ENCODE data around the gene SALL4.

SALL4 gene

GRCh38 chr20:51801122-51801822 lies 1.0 kb downstream of the SALL4 start:
- TF ChIP-seq POLR2AphosphoS5 (IDR thresholded peaks at IDR 0.05; ENCODE audit: low read depth, low read length), result no peak
- no peak for TF ChIP-seq SIN3A (IDR thresholded peaks at IDR 0.05; ENCODE audit: borderline replicate concordance, insufficient read depth, low read length)
- no peak for TF ChIP-seq TAF1 (IDR thresholded peaks at IDR 0.05; ENCODE audit: borderline replicate concordance, insufficient read depth, low read length)
- no peak for TF ChIP-seq FOXP2 (optimal IDR thresholded peaks at IDR 0.05; ENCODE audit: borderline replicate concordance, extremely low read depth, extremely low read length, insufficient read depth)
- no peak for TF ChIP-seq REST (IDR thresholded peaks at IDR 0.05; ENCODE audit: insufficient read depth in 1 of 2, low read depth in 2 of 2, low read length in 2 of 2)

GRCh38 chr20:51800872-51801121 lies 1.5 kb downstream of the SALL4 start:
- TF ChIP-seq POLR2AphosphoS5 (IDR thresholded peaks at IDR 0.05; ENCODE audit: low read depth, low read length), result no peak
- no peak for TF ChIP-seq TAF1 (IDR thresholded peaks at IDR 0.05; ENCODE audit: borderline replicate concordance, insufficient read depth, low read length)
- no peak for TF ChIP-seq REST (IDR thresholded peaks at IDR 0.05; ENCODE audit: insufficient read depth in 1 of 2, low read depth in 2 of 2, low read length in 2 of 2)
- no peak for TF ChIP-seq SIN3A (IDR thresholded peaks at IDR 0.05; ENCODE audit: borderline replicate concordance, insufficient read depth, low read length)
- no peak for TF ChIP-seq FOXP2 (optimal IDR thresholded peaks at IDR 0.05; ENCODE audit: borderline replicate concordance, extremely low read depth, extremely low read length, insufficient read depth)

GRCh38 chr20:51800060-51800871 lies 2.1 kb downstream of the SALL4 start:
- no peak for TF ChIP-seq SIN3A (IDR thresholded peaks at IDR 0.05; ENCODE audit: borderline replicate concordance, insufficient read depth, low read length)
- TF ChIP-seq REST (IDR thresholded peaks at IDR 0.05; ENCODE audit: insufficient read depth in 1 of 2, low read depth in 2 of 2, low read length in 2 of 2), result no peak
- TF ChIP-seq POLR2AphosphoS5 (IDR thresholded peaks at IDR 0.05; ENCODE audit: low read depth, low read length), result no peak
- TF ChIP-seq TAF1 (IDR thresholded peaks at IDR 0.05; ENCODE audit: borderline replicate concordance, insufficient read depth, low read length), result no peak
- TF ChIP-seq FOXP2 (optimal IDR thresholded peaks at IDR 0.05; ENCODE audit: borderline replicate concordance, extremely low read depth, extremely low read length, insufficient read depth), result no peak

GRCh38 chr20:51799401-51799860 lies 2.9 kb downstream of the SALL4 start:
- TF ChIP-seq POLR2AphosphoS5 (IDR thresholded peaks at IDR 0.05; ENCODE audit: low read depth, low read length), result no peak
- no peak for TF ChIP-seq REST (IDR thresholded peaks at IDR 0.05; ENCODE audit: insufficient read depth in 1 of 2, low read depth in 2 of 2, low read length in 2 of 2)
- no peak for TF ChIP-seq SIN3A (IDR thresholded peaks at IDR 0.05; ENCODE audit: borderline replicate concordance, insufficient read depth, low read length)
- no peak for TF ChIP-seq TAF1 (IDR thresholded peaks at IDR 0.05; ENCODE audit: borderline replicate concordance, insufficient read depth, low read length)
- no peak for TF ChIP-seq FOXP2 (optimal IDR thresholded peaks at IDR 0.05; ENCODE audit: borderline replicate concordance, extremely low read depth, extremely low read length, insufficient read depth)
